Gastrocnemius medialis (tissue), 4 donors: Measurements from ENCODE around the gene SAMD4A. TPM values are rescaled to one million over a fixed set of nuclear protein-coding genes. Genes with fewer than 3 reads are reported as not detected.

Experiments used
- ATAC-seq, 2 donors: fragments of 150-250 bp; one replicate each; pipeline ENCODE4 v1.9.1; 2016
- DNase-seq, 2 donors: peaks; one replicate each; pipeline ENCODE4 v3.0.0-alpha.2; 2019
- H3K27ac ChIP-seq, 4 donors: fragments of 200-600 bp; sonication (generic); 1 replicate in 1 of 4; 2 replicates in 3 of 4; pipeline ENCODE4 v1.5.1; 2016 to 2018; ENCODE audit warnings: mild to moderate bottlenecking in 2 of 4, moderate library complexity in 1 of 4
- H3K27me3 ChIP-seq, 3 donors: fragments of 200-600 bp; sonication (generic) in 2 of 3; 1 replicate in 1 of 3; 2 replicates in 2 of 3; pipeline versions ENCODE4 v1.5.1 to v1.6.0; 2016 to 2019; ENCODE audit warnings: mild to moderate bottlenecking in 1 of 3, moderate library complexity in 1 of 3
- H3K36me3 ChIP-seq, 2 donors: fragments of 200-600 bp; sonication (generic) in 1 of 2; one replicate each; pipeline ENCODE4 v1.5.1; 2017 to 2018
- H3K4me1 ChIP-seq, 2 donors: fragments of 200-600 bp; sonication (generic) in 1 of 2; one replicate each; pipeline ENCODE4 v1.5.1; 2016 to 2017; ENCODE audit warnings: mild to moderate bottlenecking in 2 of 2
- H3K4me3 ChIP-seq, 4 donors: fragments of 200-600 bp; sonication (generic) in 3 of 4; 1 replicate in 1 of 4; 2 replicates in 3 of 4; pipeline ENCODE4 v1.5.1; 2016 to 2019; ENCODE audit warnings: mild to moderate bottlenecking in 2 of 4
- H3K9me3 ChIP-seq, 3 donors: fragments of 200-600 bp; sonication (generic) in 2 of 3; 1 replicate in 1 of 3; 2 replicates in 2 of 3; pipeline ENCODE4 v1.5.1; 2016 to 2019
- POLR2A ChIP-seq, 2 donors: fragments of 450-650 bp; IDR thresholded peaks; one replicate each; pipeline ENCODE4 v1.6.1; 2017; ENCODE audit warnings: antibody characterized with exemption in 2 of 2, mild to moderate bottlenecking in 2 of 2, moderate library complexity in 2 of 2
- in situ Hi-C, 4 donors: fragments of 200-750 bp; cut with MboI; loops; one replicate each; pipeline versions ENCODE4 v1.15.0 to v1.8.0; 2017; ENCODE audit warnings: low sequenced_read_pairs in 4 of 4
- intact Hi-C: fragments of 100-400 bp; cut with DNase I; formaldehyde crosslinking; loops from one replicate; pipeline ENCODE4 v1.15.1; 2023; ENCODE audit warnings: low total_unique reads
- total RNA-seq, 4 donors: library from RNA; depleted of rRNA; stranded (reverse); fragments of >200 nt; gene quantifications; one replicate each; pipeline versions ENCODE4 v1.1.0 to v1.2.3, GENCODE V29; 2016
- TF ChIP-seq, protein P1 (sequence below), 5 experiments: fragments of 450-650 bp in 3 of 5; fragments of 200-600 bp in 2 of 5; sonication (generic) in 2 of 5; IDR thresholded peaks in 4 of 5; conservative IDR thresholded peaks in 1 of 5; 1 replicate in 4 of 5; 2 replicates in 1 of 5; pipeline ENCODE4 v1.5.1; 2016 to 2019; ENCODE audit warnings: antibody characterized with exemption in 5 of 5, mild to moderate bottlenecking in 3 of 5, moderate library complexity in 3 of 5

Gene SAMD4A, protein sequence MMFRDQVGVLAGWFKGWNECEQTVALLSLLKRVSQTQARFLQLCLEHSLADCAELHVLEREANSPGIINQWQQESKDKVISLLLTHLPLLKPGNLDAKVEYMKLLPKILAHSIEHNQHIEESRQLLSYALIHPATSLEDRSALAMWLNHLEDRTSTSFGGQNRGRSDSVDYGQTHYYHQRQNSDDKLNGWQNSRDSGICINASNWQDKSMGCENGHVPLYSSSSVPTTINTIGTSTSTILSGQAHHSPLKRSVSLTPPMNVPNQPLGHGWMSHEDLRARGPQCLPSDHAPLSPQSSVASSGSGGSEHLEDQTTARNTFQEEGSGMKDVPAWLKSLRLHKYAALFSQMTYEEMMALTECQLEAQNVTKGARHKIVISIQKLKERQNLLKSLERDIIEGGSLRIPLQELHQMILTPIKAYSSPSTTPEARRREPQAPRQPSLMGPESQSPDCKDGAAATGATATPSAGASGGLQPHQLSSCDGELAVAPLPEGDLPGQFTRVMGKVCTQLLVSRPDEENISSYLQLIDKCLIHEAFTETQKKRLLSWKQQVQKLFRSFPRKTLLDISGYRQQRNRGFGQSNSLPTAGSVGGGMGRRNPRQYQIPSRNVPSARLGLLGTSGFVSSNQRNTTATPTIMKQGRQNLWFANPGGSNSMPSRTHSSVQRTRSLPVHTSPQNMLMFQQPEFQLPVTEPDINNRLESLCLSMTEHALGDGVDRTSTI
- total RNA-seq = 10 to 100 TPM; 26.4 to 48.0 (median 42.2) TPM

DNA sequence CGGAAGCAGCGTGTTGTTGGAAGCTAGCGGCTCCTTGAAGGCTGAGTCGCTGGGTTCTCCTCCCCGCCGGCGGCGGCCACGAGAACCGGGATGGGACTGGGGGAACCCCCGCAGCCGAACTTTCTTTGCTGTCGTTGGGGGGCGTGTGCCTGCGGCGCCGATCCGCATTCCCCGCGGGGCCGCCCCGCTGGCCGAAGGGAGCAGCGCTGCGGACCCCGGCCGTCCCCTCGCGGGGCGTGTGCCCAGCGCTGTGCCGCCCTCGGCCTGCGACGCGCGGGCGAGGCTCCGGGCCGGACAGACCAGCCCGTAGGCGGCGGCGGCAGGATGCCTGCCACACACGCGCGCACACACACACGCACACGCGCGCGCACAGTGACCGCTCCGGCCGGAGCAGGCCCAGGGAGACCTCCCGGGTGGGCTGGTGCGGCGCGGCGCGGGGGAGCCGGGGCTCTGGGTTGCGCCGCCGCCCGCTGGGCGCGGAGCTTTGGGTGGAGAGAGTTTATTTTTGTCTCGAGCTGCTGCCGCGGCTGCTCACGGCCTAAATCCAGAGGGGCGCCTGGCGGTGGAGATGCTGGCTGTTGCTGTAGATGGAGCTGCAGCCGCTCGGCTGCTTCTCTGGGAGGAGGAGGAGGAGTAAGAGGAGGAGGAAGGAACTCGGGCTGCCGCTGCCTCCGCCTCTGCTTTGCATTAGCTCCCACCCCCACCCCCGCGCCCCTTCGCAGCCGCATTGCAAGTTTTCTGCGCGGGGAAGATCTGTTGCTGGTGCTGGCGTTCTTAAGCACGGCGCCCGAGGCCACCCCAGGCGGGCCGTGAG is at the start of gene SAMD4A:
Gene SAMD4A (plus strand): TSS at position 719 of the 814 bp plus-strand sequence. CDS start 789 bp downstream, outside the sequence.
- H3K9me3 ChIP-seq = no peaks in the 10 kb centered on the region
- DNase-seq = peak; percentile 82 to 85
- H3K4me1 ChIP-seq = peaks cover 37 to 45% of the 10 kb centered on the region in 2 donors
- H3K4me3 ChIP-seq = peak within 1 kb of the TSS; percentile 67 to 89 (median 81)
- ATAC-seq = peak; percentile 38 to 53
- in situ Hi-C loops (loop anchor here in 3 of 4 donors (5.0 to 10.0 kb wide), 2 partner anchors 126 to 208 kb away; no protein-coding TSS in a partner anchor), intact Hi-C loops (loop anchor here (1.0 to 10.0 kb wide), 3 partner anchors 125 to 328 kb away; no protein-coding TSS in a partner anchor)
- H3K36me3 ChIP-seq = no peaks in the 10 kb centered on the region
- TF ChIP-seq, protein P1, sequence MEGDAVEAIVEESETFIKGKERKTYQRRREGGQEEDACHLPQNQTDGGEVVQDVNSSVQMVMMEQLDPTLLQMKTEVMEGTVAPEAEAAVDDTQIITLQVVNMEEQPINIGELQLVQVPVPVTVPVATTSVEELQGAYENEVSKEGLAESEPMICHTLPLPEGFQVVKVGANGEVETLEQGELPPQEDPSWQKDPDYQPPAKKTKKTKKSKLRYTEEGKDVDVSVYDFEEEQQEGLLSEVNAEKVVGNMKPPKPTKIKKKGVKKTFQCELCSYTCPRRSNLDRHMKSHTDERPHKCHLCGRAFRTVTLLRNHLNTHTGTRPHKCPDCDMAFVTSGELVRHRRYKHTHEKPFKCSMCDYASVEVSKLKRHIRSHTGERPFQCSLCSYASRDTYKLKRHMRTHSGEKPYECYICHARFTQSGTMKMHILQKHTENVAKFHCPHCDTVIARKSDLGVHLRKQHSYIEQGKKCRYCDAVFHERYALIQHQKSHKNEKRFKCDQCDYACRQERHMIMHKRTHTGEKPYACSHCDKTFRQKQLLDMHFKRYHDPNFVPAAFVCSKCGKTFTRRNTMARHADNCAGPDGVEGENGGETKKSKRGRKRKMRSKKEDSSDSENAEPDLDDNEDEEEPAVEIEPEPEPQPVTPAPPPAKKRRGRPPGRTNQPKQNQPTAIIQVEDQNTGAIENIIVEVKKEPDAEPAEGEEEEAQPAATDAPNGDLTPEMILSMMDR (IDR thresholded peaks at IDR 0.05 in 4 of 5, conservative IDR thresholded peaks at IDR 0.05 in 1 of 5) = peak; percentile 42 to 54 (median 51)
- peak; percentile 79 to 83 for TF ChIP-seq POLR2A (IDR thresholded peaks at IDR 0.05)
- H3K27ac ChIP-seq = peak within 1 kb of the TSS; percentile 97 to 100 (median 99)
- H3K27me3 ChIP-seq = no peaks in the 10 kb centered on the region

DNA sequence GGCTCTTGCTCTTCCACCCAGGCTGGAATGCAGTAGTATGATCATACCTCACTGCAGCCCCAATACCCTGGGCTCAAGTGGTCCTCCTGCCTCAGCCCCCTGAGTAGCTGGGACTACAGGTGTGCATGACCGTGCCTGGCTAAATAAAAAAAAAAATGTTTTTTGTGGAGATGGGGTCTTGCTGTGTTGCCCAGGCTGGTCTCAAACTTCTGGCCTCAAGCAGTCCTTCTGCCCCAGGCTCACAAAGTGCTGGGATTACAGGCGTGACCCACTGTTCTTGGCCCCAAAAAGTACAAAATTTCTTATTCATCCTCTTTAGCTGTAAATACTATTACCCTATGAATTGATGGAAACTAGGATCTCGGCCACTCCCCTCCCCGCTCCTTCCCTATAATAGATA is 42.5 kb upstream of the SAMD4A start:
- Histone ChIP-seq H3K27me3 (no peaks in the 10 kb centered on the region), H3K27ac (no peak overlapping the region), H3K4me3 (no peak overlapping the region), H3K4me1 (no peaks in the 10 kb centered on the region), H3K36me3 (peaks cover 0 to 21% of the 10 kb centered on the region in 2 donors), H3K9me3 (no peaks in the 10 kb centered on the region)
- TF ChIP-seq, protein P1 (IDR thresholded peaks at IDR 0.05 in 4 of 5, conservative IDR thresholded peaks at IDR 0.05 in 1 of 5) = no peak
- TF ChIP-seq POLR2A (IDR thresholded peaks at IDR 0.05) = no peak
- intact Hi-C loops = no loop called here
- ATAC-seq = no peak
- DNase-seq = no peak
- in situ Hi-C loops = no loop called here

DNA sequence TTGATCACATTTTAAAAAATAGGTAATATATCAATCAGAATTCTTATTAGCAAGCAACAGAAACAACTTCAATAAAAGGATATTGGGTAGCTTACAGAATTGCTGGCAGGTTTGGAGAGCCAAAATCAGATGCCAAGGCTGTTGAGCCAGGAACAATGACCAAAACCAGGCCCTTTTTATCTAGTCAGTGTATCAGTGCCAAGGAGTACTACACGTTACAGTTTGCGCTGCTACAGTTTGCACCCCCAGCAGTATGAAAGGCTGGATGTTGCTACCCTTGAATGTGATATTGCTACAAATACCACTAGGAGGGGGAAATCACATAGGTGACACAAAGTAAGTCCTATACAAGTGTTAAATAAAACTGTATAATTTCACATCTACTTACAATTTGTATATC is 38.0 kb upstream of the SAMD4A start:
- intact Hi-C loops (no loop called here), in situ Hi-C loops (no loop called here)
- Histone ChIP-seq H3K4me3 (no peak overlapping the region), H3K27ac (no peak overlapping the region), H3K9me3 (no peaks in the 10 kb centered on the region), H3K36me3 (peaks cover 0 to 25% of the 10 kb centered on the region in 2 donors), H3K27me3 (no peaks in the 10 kb centered on the region), H3K4me1 (no peaks in the 10 kb centered on the region)
- no peak for DNase-seq
- ATAC-seq = no peak
- TF ChIP-seq, protein P1 (IDR thresholded peaks at IDR 0.05 in 4 of 5, conservative IDR thresholded peaks at IDR 0.05 in 1 of 5) = no peak
- no peak for TF ChIP-seq POLR2A (IDR thresholded peaks at IDR 0.05)

DNA sequence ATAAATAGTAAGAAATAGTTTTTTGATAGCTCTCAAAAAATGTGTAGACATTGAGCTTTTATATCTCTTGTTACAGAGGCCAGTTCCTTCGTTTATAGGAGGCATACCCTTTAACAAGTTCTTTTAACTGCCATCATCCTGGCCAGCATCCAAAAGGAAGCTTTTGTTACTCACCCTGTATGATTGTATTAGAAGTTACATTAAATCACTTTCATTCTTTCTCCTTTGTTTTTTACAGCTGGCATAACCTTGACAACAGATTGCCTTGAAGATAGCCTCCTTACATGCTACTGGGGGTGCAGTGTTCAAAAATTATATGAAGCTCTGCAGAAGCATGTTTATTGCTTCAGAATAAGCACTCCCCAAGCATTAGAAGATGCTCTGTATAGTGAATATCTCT is 37.1 kb upstream of the SAMD4A start:
- Histone ChIP-seq H3K4me1 (no peaks in the 10 kb centered on the region), H3K27ac (no peak overlapping the region), H3K9me3 (no peaks in the 10 kb centered on the region), H3K4me3 (no peak overlapping the region), H3K36me3 (peaks cover 0 to 16% of the 10 kb centered on the region in 2 donors), H3K27me3 (no peaks in the 10 kb centered on the region)
- DNase-seq (no peak), ATAC-seq (no peak)
- TF ChIP-seq POLR2A (IDR thresholded peaks at IDR 0.05) = no peak
- TF ChIP-seq, protein P1 (IDR thresholded peaks at IDR 0.05 in 4 of 5, conservative IDR thresholded peaks at IDR 0.05 in 1 of 5) = no peak
- intact Hi-C loops = no loop called here
- in situ Hi-C loops = no loop called here
